ENCODE data around the gene ARHGAP32. TPM values are rescaled to one million over a fixed set of nuclear protein-coding genes. Genes with fewer than 3 reads are reported as not detected.
A peak's percentile ranks its signal among the peaks of the same experiment; 100 is the strongest.

Gene ARHGAP32
- total RNA-seq, 1 donor from 2014 or later, result 42.3 TPM

DNA sequence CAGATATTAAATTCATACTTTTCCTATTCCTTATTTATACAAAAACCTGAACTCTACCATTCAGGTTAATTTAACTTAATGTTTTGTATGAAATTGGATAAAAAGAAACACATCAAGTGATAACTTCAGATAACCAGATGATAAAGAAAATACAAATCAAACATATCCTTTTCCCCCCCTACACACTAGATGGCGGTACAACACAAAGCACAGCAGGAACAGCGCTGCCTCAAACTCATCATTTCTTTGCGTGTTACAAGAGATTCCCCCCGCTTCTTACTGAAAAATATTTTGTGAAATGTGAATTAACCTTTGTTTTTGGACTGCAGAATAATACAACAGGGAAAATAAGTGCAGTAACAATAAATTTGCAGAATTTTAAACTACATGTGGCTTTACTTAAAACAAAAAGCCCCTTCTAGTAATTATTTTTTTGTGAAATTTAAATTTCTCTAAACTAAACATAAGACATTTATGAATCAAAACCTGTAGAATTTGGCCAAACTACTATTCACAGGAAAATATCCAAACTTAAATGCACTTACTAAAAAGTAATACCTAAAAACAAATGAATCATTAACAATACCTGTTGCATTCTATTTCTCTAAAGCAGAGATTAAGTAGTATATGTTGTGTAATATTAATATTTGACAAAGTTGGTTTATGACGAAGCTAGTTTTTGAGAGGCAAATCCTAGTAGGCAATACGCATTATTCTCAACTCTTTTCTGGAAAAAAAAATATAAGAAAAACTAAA is 74.4 kb downstream of the ARHGAP32 start:
- H3K27ac Mint-ChIP-seq, result no peak overlapping the region
- no peak for DNase-seq (ENCODE audit: low spot score, unreplicated experiment)
- H3K9me3 Mint-ChIP-seq (ENCODE audit: low read depth), result no peaks in the 10 kb centered on the region
- H3K27me3 Mint-ChIP-seq, result no peaks in the 10 kb centered on the region
- H3K4me1 Mint-ChIP-seq (ENCODE audit: low read depth), result peaks cover 26% of the 10 kb centered on the region
- TF ChIP-seq, protein P1, sequence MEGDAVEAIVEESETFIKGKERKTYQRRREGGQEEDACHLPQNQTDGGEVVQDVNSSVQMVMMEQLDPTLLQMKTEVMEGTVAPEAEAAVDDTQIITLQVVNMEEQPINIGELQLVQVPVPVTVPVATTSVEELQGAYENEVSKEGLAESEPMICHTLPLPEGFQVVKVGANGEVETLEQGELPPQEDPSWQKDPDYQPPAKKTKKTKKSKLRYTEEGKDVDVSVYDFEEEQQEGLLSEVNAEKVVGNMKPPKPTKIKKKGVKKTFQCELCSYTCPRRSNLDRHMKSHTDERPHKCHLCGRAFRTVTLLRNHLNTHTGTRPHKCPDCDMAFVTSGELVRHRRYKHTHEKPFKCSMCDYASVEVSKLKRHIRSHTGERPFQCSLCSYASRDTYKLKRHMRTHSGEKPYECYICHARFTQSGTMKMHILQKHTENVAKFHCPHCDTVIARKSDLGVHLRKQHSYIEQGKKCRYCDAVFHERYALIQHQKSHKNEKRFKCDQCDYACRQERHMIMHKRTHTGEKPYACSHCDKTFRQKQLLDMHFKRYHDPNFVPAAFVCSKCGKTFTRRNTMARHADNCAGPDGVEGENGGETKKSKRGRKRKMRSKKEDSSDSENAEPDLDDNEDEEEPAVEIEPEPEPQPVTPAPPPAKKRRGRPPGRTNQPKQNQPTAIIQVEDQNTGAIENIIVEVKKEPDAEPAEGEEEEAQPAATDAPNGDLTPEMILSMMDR (IDR thresholded peaks at IDR 0.05; ENCODE audit: unreplicated experiment), result peak; percentile 97
- H3K36me3 Mint-ChIP-seq (ENCODE audit: insufficient read depth), result peaks cover 2% of the 10 kb centered on the region
- H3K4me3 Mint-ChIP-seq (ENCODE audit: low read depth), result no peak overlapping the region

DNA sequence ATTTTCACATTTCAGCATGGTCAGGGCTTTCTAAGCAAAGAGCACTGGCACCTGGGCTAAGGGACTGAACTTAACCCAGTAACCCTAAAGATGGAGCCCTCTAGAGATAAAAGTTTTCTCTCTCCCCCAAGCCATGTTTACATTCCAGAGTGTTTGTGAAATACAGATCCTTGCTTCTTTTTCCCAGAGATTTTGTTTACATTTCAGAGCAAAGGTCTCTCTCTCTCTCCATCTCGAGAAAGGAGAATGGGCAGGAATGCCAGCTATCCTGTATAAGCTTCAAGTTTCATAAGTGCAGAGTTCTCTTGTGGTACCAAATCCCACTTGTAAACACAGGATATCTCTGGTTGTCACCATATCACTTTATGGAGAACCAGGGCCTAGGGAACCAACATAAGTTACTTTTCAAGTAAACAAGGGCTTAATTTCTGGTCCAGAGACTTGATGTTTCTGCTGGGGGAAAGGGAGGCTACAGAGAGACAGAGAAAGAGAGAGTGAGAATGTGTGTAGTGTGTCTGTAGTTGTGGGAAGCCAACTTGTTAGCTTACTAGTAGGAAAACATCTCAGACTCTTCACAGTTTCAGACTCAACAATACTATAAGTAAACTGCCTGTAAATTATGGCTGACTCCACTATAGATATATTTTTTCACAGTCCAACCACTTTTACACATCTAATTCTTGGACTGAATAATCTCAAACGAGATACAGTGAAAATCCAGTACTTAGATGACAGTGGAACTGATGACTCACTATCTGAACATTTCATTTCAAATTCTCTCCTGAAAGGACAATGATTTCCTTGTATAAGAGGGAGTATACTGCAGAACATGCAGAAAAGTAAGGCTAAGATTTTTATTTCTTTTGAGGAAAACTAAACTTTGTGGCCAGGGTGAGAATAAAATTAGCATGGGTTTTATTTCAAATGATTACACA is 76.2 kb downstream of the ARHGAP32 start:
- Mint-ChIP-seq H3K27me3 (no peaks in the 10 kb centered on the region), H3K36me3 (ENCODE audit: insufficient read depth) (peaks cover 5% of the 10 kb centered on the region), H3K9me3 (ENCODE audit: low read depth) (no peaks in the 10 kb centered on the region), H3K4me3 (ENCODE audit: low read depth) (no peak overlapping the region), H3K27ac (peak overlapping the region; percentile 86), H3K4me1 (ENCODE audit: low read depth) (peaks cover 17% of the 10 kb centered on the region)
- TF ChIP-seq, protein P1 (IDR thresholded peaks at IDR 0.05; ENCODE audit: unreplicated experiment), result no peak
- DNase-seq (ENCODE audit: low spot score, unreplicated experiment), result no peak

- peaks cover 32% of the 10 kb centered on the region for H3K36me3 Mint-ChIP-seq (ENCODE audit: insufficient read depth)
- TF ChIP-seq, protein P1 (IDR thresholded peaks at IDR 0.05; ENCODE audit: unreplicated experiment), result no peak
- no peak for DNase-seq (ENCODE audit: low spot score, unreplicated experiment)
These were observed 82.4 kb downstream of the ARHGAP32 start for GRCh38 chr11:129109701-129110100.

GRCh38 chr11:129106788-129107187 is 85.3 kb downstream of the ARHGAP32 start:
- no peak overlapping the region for H3K4me3 Mint-ChIP-seq (ENCODE audit: low read depth)
- H3K36me3 Mint-ChIP-seq (ENCODE audit: insufficient read depth), result peaks cover 42% of the 10 kb centered on the region
- no peaks in the 10 kb centered on the region for H3K27me3 Mint-ChIP-seq
- TF ChIP-seq, protein P1 (IDR thresholded peaks at IDR 0.05; ENCODE audit: unreplicated experiment), result no peak
- peaks cover 27% of the 10 kb centered on the region for H3K9me3 Mint-ChIP-seq (ENCODE audit: low read depth)
- no peak overlapping the region for H3K27ac Mint-ChIP-seq
- DNase-seq (ENCODE audit: low spot score, unreplicated experiment), result no peak
- no peaks in the 10 kb centered on the region for H3K4me1 Mint-ChIP-seq (ENCODE audit: low read depth)

More at GRCh38 chr11:129109701-129110100, 82.4 kb downstream of the ARHGAP32 start:
- H3K4me1 Mint-ChIP-seq (ENCODE audit: low read depth), result no peaks in the 10 kb centered on the region
- peaks cover 24% of the 10 kb centered on the region for H3K9me3 Mint-ChIP-seq (ENCODE audit: low read depth)
- H3K4me3 Mint-ChIP-seq (ENCODE audit: low read depth), result no peak overlapping the region
- H3K27ac Mint-ChIP-seq, result no peak overlapping the region
- H3K27me3 Mint-ChIP-seq, result no peaks in the 10 kb centered on the region

GRCh38 chr11:129102756-129103155 is 89.4 kb downstream of the ARHGAP32 start:
- no peak overlapping the region for H3K27ac Mint-ChIP-seq
- peaks cover 19% of the 10 kb centered on the region for H3K9me3 Mint-ChIP-seq (ENCODE audit: low read depth)
- H3K27me3 Mint-ChIP-seq, result no peaks in the 10 kb centered on the region
- H3K4me3 Mint-ChIP-seq (ENCODE audit: low read depth), result no peak overlapping the region
- no peaks in the 10 kb centered on the region for H3K4me1 Mint-ChIP-seq (ENCODE audit: low read depth)
- TF ChIP-seq, protein P1 (IDR thresholded peaks at IDR 0.05; ENCODE audit: unreplicated experiment), result no peak
- DNase-seq (ENCODE audit: low spot score, unreplicated experiment), result no peak
- peaks cover 33% of the 10 kb centered on the region for H3K36me3 Mint-ChIP-seq (ENCODE audit: insufficient read depth)
